GM18505 (cell line): ENCODE results near the gene SLC25A47.
"Not testable (repeated sequence)": the region's sequence is repeated elsewhere in the genome, so short reads cannot be mapped to it uniquely, and the experiment has no call there.

Source experiments
- ATAC-seq: cut with Tn5 transposase; IDR thresholded peaks from one replicate; pipeline ENCODE4 v1.9.1; 2021; ENCODE audit not compliant: unreplicated experiment
- POLR2A ChIP-seq: IDR thresholded peaks from 4 replicates; pipeline ENCODE4 v1.6.1; 2011; ENCODE audit warnings: borderline replicate concordance; ENCODE audit not compliant: insufficient read depth, insufficient read length; ENCODE audit errors: extremely low read depth

SLC25A47 gene

DNA sequence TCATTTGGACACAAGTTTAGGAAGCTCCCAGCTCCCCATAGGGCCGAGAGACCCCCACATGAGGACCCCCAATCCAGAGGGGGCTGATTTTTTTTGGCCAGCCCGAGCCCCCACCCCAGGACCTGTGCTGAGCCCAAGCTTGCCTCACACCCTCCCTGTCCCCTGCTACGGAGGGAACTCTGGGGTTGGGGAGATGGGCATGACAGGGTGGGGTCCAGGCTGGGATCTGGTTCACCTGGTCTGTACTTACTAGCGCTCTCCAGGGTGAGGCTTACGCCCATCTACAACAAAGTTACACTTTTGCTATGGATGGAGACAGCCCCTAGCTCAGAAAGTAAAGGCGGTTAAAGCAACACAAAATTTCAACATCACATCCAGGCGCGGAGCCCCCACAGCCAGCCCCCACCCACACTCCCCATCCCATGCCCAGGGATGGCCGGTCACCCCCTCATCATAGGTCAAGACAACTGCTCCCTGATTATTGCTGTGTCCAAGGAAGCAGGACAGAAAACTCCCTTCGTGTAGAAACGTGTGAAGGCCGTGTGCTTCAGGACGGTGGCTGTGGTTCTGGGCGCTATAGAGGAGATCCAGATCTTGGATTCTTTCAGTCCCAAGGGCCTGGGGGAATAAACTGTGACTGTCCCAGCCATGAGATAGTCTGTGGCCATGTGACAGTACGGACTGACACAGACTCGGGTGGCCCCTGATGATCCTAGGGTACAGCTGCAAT lies 27.6 kb upstream of the SLC25A47 start:
- no peak for TF ChIP-seq POLR2A
- no peak for ATAC-seq

DNA sequence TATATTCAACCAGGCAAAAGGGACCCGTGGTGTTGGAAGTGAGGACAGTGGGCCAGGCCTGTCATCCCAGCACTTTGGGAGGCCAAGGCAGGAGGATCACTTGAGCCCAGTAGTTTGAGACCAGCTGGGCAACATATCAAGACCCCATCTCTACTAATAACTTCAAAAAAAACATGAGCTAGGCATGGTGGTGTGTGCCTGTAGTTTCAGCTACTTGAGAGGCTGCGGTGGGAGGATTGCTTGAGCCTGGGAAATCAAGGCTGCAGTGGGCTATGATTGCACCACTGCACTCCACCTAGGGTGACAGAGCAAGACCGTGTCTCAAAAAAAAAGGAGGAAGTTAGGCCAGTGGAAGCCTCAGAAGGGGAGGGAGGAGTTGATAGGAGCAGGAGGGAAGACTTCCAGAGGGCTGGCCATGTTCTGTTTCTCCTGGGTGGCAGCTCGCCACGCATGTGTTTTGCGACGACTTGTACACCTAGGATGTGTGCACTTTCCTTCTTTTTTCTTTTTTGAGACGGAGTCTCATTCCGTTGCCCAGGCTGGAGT lies 27.0 kb upstream of the SLC25A47 start:
- no peak for ATAC-seq
- TF ChIP-seq POLR2A: no peak

DNA sequence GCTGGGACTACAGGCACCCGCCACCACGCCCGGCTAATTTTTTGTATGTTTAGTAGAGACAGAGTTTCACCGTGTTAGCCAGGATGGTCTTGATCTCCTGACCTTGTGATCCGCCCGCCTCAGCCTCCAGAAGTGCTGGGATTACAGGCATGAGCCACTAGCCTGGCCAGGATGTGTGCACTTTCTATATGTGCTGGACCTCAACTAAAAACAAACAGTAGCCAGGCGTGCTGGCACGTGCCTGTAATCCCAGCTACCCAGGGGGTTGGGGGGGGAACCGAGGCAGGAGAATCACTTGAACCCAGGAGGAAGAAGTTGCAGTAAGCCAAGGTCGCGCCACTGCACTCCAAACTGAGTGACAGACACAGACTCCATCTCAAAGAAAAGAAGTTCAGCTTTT lies 26.4 kb upstream of the SLC25A47 start:
- ATAC-seq: not testable (repeated sequence)

DNA sequence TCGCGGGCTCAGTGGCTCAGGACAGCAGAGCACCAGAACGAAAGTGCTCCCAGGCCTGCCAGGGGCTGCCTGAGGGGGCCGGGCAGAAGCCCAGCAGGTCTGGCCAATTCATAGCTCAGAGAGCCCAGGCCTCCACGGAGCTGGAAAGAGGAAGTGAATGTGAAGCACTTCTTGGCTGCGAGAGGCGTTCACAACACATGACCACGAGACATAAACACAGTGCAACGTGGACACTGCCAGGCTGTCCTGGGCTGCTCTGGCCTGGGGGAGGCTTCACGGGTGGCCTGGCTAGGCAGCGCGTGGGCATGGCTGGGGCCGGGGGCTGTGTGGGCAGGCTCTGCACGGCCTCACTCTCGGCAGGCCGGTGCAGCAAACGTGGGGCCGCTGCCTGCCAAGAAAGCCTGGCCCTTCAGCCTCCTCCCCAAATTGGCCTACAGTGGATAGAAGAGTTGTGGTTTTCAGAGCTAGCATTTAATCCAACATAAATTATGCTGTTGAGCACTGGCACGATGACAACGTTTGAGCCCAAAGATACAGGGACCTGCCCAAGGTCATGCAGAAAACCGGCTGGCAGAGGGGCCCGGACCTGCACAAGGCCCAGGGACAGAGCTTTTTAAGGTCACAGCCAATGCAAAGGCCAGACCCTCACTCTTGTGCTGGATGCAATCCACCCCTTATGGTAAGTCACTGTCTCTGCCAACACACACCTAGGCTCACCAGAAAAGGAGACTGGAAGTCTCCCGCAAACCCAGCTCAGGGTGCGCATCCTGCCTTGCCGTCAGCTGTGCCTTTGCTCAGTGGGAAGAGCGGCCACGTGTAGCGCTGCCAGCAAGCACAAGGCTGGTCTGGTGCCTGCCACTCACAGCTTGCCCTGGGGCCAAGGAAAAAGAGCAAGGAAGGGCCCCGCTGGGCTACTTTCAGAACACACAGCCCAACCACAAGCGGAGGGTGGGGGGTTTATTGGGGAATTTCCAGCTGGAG lies 25.5 kb upstream of the SLC25A47 start:
- ATAC-seq: peak; percentile 75

DNA sequence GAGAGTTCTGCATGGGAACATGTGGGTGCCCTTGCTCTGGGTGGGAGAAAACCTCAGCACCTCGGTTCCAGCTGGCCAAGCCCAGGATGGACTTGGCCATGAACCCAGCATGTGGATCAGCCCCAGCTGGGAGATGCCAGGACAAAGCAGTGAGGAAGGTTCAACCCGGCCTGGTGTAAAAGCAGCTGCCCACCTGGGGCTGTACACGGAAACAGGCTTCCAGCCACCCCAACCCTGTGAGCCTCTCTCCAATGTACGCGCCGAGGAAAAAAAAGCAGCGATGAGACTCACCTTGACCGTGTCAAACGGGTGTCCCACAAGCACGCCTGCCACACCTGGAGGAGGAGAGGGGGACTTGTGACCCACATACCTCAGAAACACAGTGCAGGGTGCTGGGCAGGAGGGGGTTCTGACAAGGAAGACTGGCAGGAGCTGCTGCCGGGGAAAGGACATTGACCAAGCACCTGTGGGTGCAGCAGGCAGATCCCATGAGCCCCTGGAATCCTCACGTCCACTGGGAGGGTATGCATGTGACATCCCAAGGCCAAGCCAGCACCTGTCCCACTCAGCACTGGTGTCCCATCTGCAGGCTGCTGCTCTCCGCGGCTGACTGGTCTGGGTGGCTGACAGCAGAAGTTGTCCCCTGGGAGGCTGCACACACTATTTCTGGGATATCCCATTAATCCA lies 24.4 kb upstream of the SLC25A47 start:
- TF ChIP-seq POLR2A: no peak
- ATAC-seq: no peak

More for the DNA sequence above, 25.5 kb upstream of the SLC25A47 start:
- TF ChIP-seq POLR2A: no peak

DNA sequence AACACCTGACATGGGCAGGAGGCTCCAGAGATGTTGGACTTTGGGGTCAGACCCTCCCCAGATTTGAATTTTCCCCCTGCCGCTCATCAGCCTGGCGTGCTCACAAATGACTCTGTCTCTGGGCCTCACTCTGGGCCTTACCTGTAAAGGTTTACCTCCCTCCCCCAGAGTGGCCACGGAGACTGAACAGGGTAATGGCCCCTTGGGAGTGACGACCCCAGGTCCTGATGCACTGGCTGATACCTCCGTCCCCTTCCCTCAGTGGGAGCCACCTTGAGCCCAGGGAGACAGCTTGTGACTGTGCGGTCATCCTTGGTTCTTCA lies 23.9 kb upstream of the SLC25A47 start:
- no peak for TF ChIP-seq POLR2A
- no peak for ATAC-seq

DNA sequence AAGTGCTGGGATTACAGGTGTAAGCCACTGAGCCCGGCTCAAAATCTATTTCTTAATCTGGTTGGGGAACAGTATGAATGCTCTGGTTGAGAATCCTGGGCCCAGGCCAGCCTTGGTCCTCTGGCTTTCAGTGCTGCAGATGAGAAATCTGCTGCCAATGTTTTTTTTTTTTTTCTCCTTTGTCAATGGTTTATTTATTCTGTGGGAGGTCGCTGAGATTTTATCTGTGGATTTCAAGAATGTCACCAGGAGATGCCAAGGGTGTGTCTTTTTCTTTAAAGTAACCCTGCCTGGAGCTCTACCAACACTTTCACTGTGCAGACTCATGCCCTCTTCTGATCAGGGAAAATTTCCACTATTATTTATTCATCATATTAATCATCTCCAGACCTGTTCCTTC lies 20.5 kb upstream of the SLC25A47 start:
- ATAC-seq: no peak
- no peak for TF ChIP-seq POLR2A

DNA sequence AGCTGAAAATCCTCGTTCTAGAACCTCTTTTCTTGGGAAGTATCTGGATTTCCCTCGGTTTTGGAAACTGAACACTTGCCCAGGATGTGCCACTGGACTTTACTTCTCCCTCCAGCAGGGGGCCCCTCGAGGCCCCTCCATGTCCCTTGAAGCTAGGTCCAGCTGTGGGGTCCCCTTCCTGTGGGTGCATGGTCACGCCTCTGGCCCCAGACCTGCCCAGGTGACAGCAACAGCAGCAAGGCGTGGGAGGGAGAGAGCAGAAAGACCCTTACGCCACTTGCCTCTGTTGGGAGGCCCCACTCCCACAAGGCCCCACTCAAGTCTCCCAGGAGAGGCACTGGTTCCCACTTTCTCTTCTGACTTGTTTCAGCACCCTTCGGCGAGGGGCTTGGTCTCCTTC lies 20.0 kb upstream of the SLC25A47 start:
- ATAC-seq: no peak
- TF ChIP-seq POLR2A: no peak

DNA sequence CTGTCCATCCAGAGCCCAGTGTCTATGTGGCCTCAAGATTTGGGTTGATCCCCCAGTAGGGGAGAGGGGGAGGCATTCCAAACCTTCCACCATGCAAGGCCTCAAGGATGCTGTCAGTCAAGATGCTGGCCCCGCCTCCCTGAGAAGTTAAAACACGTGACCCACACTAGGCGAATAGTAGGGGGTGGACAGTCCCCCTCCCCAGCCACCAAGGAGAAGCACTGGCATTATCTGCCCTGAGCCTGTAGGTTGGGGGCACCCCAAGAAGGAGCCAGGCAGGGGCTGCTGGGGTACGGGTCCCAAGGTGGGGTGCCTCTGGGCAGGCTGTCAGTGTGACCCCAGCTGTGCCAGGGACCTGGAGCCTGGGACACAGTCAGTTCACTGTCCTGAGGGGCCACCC lies 19.2 kb upstream of the SLC25A47 start:
- ATAC-seq: no peak

DNA sequence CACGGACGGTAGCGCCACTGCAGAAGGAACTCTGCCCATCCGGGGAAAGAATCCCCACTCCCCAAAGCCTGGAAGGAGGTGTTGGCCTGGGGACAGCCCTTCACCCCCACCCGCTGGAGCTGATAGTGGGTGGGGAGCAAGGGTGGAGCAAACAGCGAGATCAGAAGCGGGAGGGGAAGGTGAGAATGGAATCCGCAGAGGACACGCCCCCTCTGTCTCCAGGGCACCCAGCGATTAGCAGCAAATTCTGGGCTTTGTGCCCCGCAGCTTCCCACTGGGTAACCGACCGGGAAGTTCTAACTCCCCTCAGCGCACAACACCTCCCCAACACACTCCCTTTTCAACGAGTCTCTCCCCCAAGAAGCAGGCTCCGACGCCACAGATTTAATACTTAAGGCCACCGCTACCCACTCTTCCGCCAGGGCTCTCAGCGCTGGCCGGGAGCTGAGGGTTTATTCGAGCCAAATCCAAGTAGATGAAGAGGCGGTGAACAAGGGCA lies 18.3 kb upstream of the SLC25A47 start:
- no peak for ATAC-seq
- no peak for TF ChIP-seq POLR2A

More for the DNA sequence above, 19.2 kb upstream of the SLC25A47 start:
- TF ChIP-seq POLR2A: no peak

DNA sequence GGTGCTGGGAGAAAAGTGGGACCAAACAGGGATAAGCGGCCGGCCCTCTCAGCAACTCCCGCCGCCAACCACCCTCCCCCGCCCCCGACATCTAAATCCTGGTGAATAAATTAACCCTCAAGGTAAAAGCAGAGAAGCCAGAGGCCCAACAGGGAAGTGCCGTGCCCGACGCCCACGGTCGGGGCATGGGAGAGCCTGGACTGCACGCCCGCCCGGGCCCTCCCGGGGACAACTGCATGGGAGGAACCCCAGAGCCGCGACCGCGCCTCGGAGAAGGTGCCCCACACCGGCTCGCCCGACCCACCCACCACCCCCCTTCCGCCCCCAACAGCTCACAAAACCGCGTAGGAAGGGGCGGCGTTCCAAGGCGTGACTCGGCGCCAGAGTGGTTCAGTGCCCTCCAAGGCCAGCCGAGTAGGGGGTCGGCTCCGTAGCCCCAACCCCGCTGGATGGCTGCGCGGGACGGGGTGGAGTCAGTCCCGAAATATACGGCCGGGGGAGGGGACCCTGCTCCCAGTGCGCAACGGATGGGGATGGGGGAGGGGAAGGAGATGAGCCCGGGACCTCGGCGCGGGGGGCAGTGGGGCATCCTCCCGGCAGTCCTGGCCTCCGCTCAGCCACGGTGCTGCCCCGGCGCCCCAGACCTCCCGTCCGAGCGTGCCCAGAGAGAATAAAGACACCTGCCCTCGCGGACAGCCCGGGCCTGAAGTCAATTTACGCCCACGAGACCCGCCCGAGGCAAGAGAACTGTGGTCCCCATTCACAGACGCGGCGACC lies 17.6 kb upstream of the SLC25A47 start:
- ATAC-seq: no peak
- TF ChIP-seq POLR2A: no peak

DNA sequence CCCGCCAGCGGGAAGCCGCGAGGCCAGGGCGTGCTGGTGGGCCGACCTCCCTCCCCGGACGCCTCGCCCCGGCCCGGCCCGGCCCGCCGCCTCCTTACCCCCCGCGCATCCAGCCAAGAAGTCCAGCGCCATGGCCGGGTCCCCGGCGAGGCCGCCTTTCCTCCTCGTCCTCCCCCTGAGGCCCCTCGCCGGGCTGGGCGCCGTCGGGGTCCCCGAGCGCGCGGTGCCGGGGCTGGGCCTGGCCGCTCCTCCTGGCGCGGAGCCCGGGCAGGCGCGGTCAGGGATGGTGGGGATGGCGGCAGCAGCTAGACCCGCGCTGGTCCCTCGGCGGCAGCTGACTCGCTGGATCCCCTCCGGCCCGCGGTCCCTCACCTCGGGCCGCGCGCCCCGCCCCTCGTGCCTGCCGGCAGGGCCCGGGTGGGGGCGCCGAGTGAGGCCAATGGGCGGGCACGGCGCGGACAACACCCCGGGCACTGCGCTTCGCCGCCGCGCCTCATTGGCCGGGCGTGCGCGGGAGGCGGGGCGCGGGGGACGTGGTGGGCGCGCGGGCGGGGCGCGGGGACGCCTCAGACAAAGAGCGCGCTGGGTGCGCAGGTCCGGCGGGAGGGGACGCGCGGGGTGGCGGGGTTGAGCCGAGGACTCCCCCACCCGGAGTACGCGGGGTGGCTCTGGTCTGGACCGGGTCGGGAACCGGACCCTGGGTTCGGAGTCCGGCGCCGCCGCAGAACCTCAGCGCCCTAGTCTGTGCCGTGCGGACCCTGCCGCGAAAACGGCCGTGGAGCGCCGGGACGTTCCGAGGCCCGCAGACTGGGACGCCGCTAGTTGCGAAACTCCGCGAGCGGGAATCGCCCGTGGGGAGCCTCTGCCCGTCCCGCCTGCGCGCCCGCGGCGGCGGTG lies 16.8 kb upstream of the SLC25A47 start, which contains the start of gene SLC25A29:
Gene SLC25A29, minus strand, starts transcription at position 344 of the 897 bp plus-strand sequence. Its CDS starts 212 bp downstream, at position 132.
- peak; percentile 78 for ATAC-seq
- TF ChIP-seq POLR2A: no peak
